Measurements from ENCODE around the gene LSM7.

Gene LSM7

GRCh38 chr19:2371656-2372055, 43.3 kb upstream of the LSM7 start:
- Histone ChIP-seq H3K4me3 (ENCODE audit: low read depth, low read length) (no peak overlapping the region), H3K9me3 (0 out of 2 replicates have a peak, but pooled peaks cover 6% of the 10 kb centered on the region), H3K36me3 (no peaks in the 10 kb centered on the region), H3K27me3 (no peaks in the 10 kb centered on the region), H3K4me1 (no peaks in the 10 kb centered on the region; the same call in 1 of the 2 replicates)
- no peak for TF ChIP-seq CTCF (IDR thresholded peaks at IDR 0.05; ENCODE audit: low read depth, low read length)
- no peak for DNase-seq

DNA sequence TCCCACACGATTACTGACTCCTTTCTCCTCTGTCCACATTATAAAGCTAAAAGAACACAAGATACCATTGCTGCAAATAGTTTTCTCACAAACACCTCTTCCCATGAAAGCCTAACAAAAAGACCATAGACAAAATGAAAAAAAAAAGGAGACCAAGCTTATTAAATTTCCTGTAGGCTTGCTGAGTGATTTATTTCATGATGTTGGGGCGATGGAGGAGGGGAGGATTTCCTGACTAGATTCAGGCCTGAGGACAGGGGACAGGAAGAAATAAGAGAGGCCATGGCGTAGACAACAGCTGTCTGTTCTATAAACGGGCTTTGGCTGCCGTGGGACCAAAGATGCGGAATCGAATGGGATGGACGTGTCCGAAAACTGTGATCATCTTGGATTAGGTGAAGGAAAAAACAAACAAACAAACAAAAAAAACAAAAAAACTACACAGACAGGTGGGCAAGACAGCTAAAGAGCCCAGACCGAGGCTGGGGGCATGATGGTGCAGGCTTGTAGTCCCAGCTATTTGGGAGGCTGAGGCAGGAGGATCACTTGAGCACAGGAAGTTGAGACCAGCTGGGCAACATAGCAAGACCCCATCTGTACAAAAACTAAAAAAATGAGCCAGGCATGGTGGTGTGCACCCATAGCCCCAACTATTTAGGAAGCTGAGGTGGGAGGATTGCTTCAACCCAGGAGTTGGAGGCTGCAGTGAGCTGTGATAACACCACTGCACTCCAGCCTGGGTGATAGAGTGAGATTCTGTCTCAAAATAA, 37.0 kb upstream of the LSM7 start:
- DNase-seq = no peak
- H3K4me1 ChIP-seq = no peaks in the 10 kb centered on the region
- H3K9me3 ChIP-seq = no peaks in the 10 kb centered on the region
- H3K4me3 ChIP-seq (ENCODE audit: low read depth, low read length) = no peak overlapping the region
- no peak for TF ChIP-seq CTCF (IDR thresholded peaks at IDR 0.05; ENCODE audit: low read depth, low read length)
- peaks cover 9% of the 10 kb centered on the region for H3K27me3 ChIP-seq
- H3K36me3 ChIP-seq = no peaks in the 10 kb centered on the region

- Histone ChIP-seq H3K9me3 (no peaks in the 10 kb centered on the region), H3K36me3 (no peaks in the 10 kb centered on the region), H3K4me3 (ENCODE audit: low read depth, low read length) (no peak overlapping the region), H3K4me1 (no peaks in the 10 kb centered on the region), H3K27me3 (peaks cover 28% of the 10 kb centered on the region)
- no peak for TF ChIP-seq CTCF (IDR thresholded peaks at IDR 0.05; ENCODE audit: low read depth, low read length)
- DNase-seq = no peak
These were observed 35.0 kb upstream of the LSM7 start for GRCh38 chr19:2363419-2363818.

DNA sequence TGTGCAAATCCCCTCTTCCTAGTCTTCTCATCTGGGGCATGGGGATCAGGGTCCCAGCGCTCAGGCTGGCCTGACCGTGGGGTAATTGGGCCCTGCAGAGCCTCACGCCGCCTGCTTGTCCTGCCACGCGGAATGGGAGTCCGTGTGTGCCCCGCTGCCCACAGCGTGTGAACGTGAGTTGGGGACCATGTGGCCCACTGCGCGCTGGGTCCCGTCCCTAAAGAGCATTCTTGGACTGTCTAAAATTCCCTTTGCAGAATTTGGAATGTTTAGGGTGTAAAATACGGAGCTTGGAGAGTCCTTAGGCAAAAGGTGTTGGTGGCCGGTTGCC, 34.5 kb upstream of the LSM7 start:
- Histone ChIP-seq H3K4me3 (ENCODE audit: low read depth, low read length) (no peak overlapping the region), H3K36me3 (no peaks in the 10 kb centered on the region), H3K27me3 (peaks cover 31% of the 10 kb centered on the region), H3K4me1 (no peaks in the 10 kb centered on the region), H3K9me3 (no peaks in the 10 kb centered on the region)
- no peak for TF ChIP-seq CTCF (IDR thresholded peaks at IDR 0.05; ENCODE audit: low read depth, low read length)
- no peak for DNase-seq

DNA sequence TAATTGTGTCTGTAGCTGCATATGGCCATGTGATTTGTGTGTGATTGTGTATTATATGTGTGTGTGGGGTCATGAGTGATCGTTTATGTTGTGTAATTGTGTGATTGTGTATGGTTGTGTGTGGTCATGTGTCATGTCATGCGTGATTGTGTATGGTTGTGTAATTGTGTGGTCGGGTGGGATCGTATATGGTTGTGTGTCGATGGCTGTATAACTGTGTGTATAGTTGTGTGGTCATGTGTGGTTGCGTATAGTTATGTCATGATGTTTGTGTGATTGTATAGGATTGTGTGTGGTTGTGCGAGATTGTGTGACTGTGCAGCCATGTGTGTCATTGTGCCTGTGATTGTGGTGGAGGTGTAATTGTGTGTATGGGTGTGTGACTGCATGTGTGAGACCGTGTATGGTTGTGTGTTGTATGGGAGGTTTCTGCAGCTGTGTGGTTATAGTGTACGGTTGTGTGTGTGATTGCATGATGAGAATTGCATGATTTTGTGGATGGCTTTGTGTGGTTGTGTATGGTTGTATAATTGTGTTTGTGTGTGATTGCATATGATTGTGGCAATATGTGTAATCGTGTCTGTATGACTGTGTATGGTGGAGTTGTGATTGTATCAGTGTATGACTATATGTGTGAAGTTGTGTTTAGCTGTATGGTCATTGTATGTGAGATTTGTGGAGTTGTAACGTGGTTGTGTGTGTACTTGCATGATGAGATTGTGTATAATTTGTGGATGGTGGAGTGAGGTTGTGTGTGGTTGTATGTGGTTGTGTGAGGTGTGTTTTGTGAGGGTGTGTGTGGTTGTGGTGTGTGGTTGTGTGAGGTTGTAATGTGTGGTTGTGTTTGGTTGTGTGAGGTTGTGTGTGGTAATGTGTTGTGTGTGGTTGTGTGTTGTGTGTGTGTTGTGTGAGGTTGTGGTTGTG, 33.9 kb upstream of the LSM7 start:
- Histone ChIP-seq H3K27me3 (peaks cover 31% of the 10 kb centered on the region), H3K4me3 (ENCODE audit: low read depth, low read length) (no peak overlapping the region), H3K4me1 (no peaks in the 10 kb centered on the region), H3K36me3 (no peaks in the 10 kb centered on the region), H3K9me3 (no peaks in the 10 kb centered on the region)
- no peak for TF ChIP-seq CTCF (IDR thresholded peaks at IDR 0.05; ENCODE audit: low read depth, low read length)
- no peak for DNase-seq

Data from BE2C (cell line).